Activated CD4-positive, alpha-beta T cell treated with anti-CD3 and anti-CD28 coated beads, Interleukin-2, amount 50 U/mL, for 1 hour (primary cell): ENCODE results near the gene SVIL.
"Not testable (repeated sequence)": the region's sequence is repeated elsewhere in the genome, so short reads cannot be mapped to it uniquely, and the experiment has no call there.

ENCODE experiments used
- DNase-seq: peaks from one replicate; pipeline ENCODE4 v3.0.0-alpha.2; 2020

Gene SVIL

GRCh38 chr10:29649561-29650551 is 15.1 kb upstream of the SVIL start:
- DNase-seq: no peak

GRCh38 chr10:29648983-29649268 is 14.2 kb upstream of the SVIL start:
- DNase-seq: no peak

GRCh38 chr10:29648114-29648982 is 13.6 kb upstream of the SVIL start:
- peak; percentile 32 for DNase-seq

GRCh38 chr10:29647478-29647877 is 12.7 kb upstream of the SVIL start:
- DNase-seq: no peak

GRCh38 chr10:29646960-29647461 is 12.2 kb upstream of the SVIL start:
- no peak for DNase-seq

- no peak for DNase-seq
These were observed 11.6 kb upstream of the SVIL start for GRCh38 chr10:29646238-29646902.

- no peak for DNase-seq
These were observed 9.2 kb upstream of the SVIL start for GRCh38 chr10:29643771-29644501.

GRCh38 chr10:29642990-29643389 is 8.2 kb upstream of the SVIL start:
- no peak for DNase-seq

GRCh38 chr10:29637537-29637936 is 2.8 kb upstream of the SVIL start:
- DNase-seq: no peak

- no peak for DNase-seq
These were observed 1.4 kb upstream of the SVIL start for GRCh38 chr10:29636178-29636577.

- peak; percentile 25 for DNase-seq
These were observed 957 bp upstream of the SVIL start for GRCh38 chr10:29635711-29636144.

- DNase-seq: no peak
These were observed 666 bp downstream of the SVIL start for GRCh38 chr10:29634105-29634504.

GRCh38 chr10:29631049-29631339 is 3.8 kb downstream of the SVIL start:
- no peak for DNase-seq

- no peak for DNase-seq
These were observed 4.3 kb downstream of the SVIL start for GRCh38 chr10:29630205-29631048.

GRCh38 chr10:29628912-29629526 is 5.8 kb downstream of the SVIL start:
- DNase-seq: no peak

- DNase-seq: no peak
These were observed 6.5 kb downstream of the SVIL start for GRCh38 chr10:29628311-29628710.

- DNase-seq: no peak
These were observed 7.3 kb downstream of the SVIL start for GRCh38 chr10:29627201-29628132.

- not testable (repeated sequence) for DNase-seq
These were observed 10.4 kb downstream of the SVIL start for GRCh38 chr10:29624357-29624756.

GRCh38 chr10:29623797-29624196 is 11.0 kb downstream of the SVIL start:
- no peak for DNase-seq

GRCh38 chr10:29622382-29622922 is 12.3 kb downstream of the SVIL start:
- DNase-seq: no peak
